Left renal pelvis (tissue), 4 donors: ENCODE results near the gene PTAFR. TPM values are rescaled to one million over a fixed set of nuclear protein-coding genes. Genes with fewer than 3 reads are reported as not detected.

Experiments used
- DNase-seq, 4 donors: peaks; one replicate each; pipeline ENCODE4 v3.0.0-alpha.2; 2013; ENCODE audit warnings: low read depth in 4 of 4, low spot score in 3 of 4
- polyA plus RNA-seq, 4 donors: library from polyadenylated mRNA; unstranded; fragments of 120-200 nt; gene quantifications; one replicate each; pipeline ENCODE4 v1.2.1, GENCODE V29; 2013; ENCODE audit not compliant: insufficient read length in 4 of 4

Gene PTAFR
- polyA plus RNA-seq, result 1 to 10 TPM; 2.1 to 3.3 (median 2.6) TPM

- no peak for DNase-seq
Observed at GRCh38 chr1:28176492-28177470, at the start of gene PTAFR. Gene PTAFR (minus strand): TSS chr1:28176690. CDS start chr1:28151021, 25,669 bp downstream.

GRCh38 chr1:28213315-28213714, 36.8 kb upstream of the PTAFR start:
- no peak for DNase-seq

GRCh38 chr1:28209700-28210099, 33.2 kb upstream of the PTAFR start:
- DNase-seq, result no peak

- peak in 2 of 4 donors; percentile 20 to 37 for DNase-seq
Observed at GRCh38 chr1:28208818-28209441, 32.4 kb upstream of the PTAFR start.

- DNase-seq, result no peak
Observed at GRCh38 chr1:28205243-28205642, 28.8 kb upstream of the PTAFR start.

GRCh38 chr1:28200234-28200873, 23.9 kb upstream of the PTAFR start:
- no peak for DNase-seq

GRCh38 chr1:28199328-28200233, 23.1 kb upstream of the PTAFR start:
- DNase-seq, result no peak

GRCh38 chr1:28197682-28198415, 21.4 kb upstream of the PTAFR start:
- DNase-seq, result no peak

GRCh38 chr1:28196330-28196729, 19.8 kb upstream of the PTAFR start:
- DNase-seq, result no peak

GRCh38 chr1:28195780-28196179, 19.3 kb upstream of the PTAFR start:
- no peak for DNase-seq

GRCh38 chr1:28194326-28195035, 18.0 kb upstream of the PTAFR start:
- DNase-seq, result no peak

- no peak for DNase-seq
Observed at GRCh38 chr1:28193701-28194161, 17.2 kb upstream of the PTAFR start.

- DNase-seq, result no peak
Observed at GRCh38 chr1:28190996-28191645, 14.6 kb upstream of the PTAFR start.

GRCh38 chr1:28190337-28190979, 14.0 kb upstream of the PTAFR start:
- no peak for DNase-seq

- no peak for DNase-seq
Observed at GRCh38 chr1:28185071-28185470, 8.6 kb upstream of the PTAFR start.

- DNase-seq, result no peak
Observed at GRCh38 chr1:28180306-28181305, 4.1 kb upstream of the PTAFR start.
